ENCODE measurements around the gene SPRR3.

The SPRR3 gene

GRCh38 chr1:152976688-152977087, 24.9 kb upstream of the SPRR3 start:
- Mint-ChIP-seq H3K36me3 (ENCODE audit: low read depth) (no peaks in the 10 kb centered on the region), H3K4me3 (no peak overlapping the region), H3K27me3 (ENCODE audit: low read depth, poor library complexity) (peaks cover 3% of the 10 kb centered on the region), H3K9me3 (peaks cover 21% of the 10 kb centered on the region), H3K4me1 (no peaks in the 10 kb centered on the region), H3K27ac (no peak overlapping the region)
- no peak for TF ChIP-seq CTCF (IDR thresholded peaks at IDR 0.05)
- DNase-seq: no peak

GRCh38 chr1:152977614-152978013, 23.9 kb upstream of the SPRR3 start:
- Mint-ChIP-seq H3K36me3 (ENCODE audit: low read depth) (no peaks in the 10 kb centered on the region), H3K4me3 (no peak overlapping the region), H3K4me1 (peaks cover under 1% of the 10 kb centered on the region), H3K27ac (no peak overlapping the region), H3K9me3 (peaks cover 21% of the 10 kb centered on the region), H3K27me3 (ENCODE audit: low read depth, poor library complexity) (peaks cover 3% of the 10 kb centered on the region)
- DNase-seq: no peak
- TF ChIP-seq CTCF (IDR thresholded peaks at IDR 0.05): no peak

- no peak for TF ChIP-seq CTCF (IDR thresholded peaks at IDR 0.05)
- peaks cover 15% of the 10 kb centered on the region for H3K9me3 Mint-ChIP-seq
- no peak overlapping the region for H3K4me3 Mint-ChIP-seq
- no peak overlapping the region for H3K27ac Mint-ChIP-seq
- no peak for DNase-seq
- H3K36me3 Mint-ChIP-seq (ENCODE audit: low read depth): no peaks in the 10 kb centered on the region
- H3K4me1 Mint-ChIP-seq: peaks cover 5% of the 10 kb centered on the region
- H3K27me3 Mint-ChIP-seq (ENCODE audit: low read depth, poor library complexity): peaks cover 9% of the 10 kb centered on the region
Observed at GRCh38 chr1:152980676-152981075, 20.9 kb upstream of the SPRR3 start.

- Mint-ChIP-seq H3K4me1 (peaks cover 5% of the 10 kb centered on the region), H3K36me3 (ENCODE audit: low read depth) (no peaks in the 10 kb centered on the region), H3K27ac (no peak overlapping the region), H3K27me3 (ENCODE audit: low read depth, poor library complexity) (peaks cover 9% of the 10 kb centered on the region), H3K9me3 (peaks cover 10% of the 10 kb centered on the region), H3K4me3 (no peak overlapping the region)
- DNase-seq: no peak
- TF ChIP-seq CTCF (IDR thresholded peaks at IDR 0.05): no peak
Observed at GRCh38 chr1:152981146-152981871, 20.2 kb upstream of the SPRR3 start.

- peaks cover 9% of the 10 kb centered on the region for H3K27me3 Mint-ChIP-seq (ENCODE audit: low read depth, poor library complexity)
- peaks cover 5% of the 10 kb centered on the region for H3K4me1 Mint-ChIP-seq
- TF ChIP-seq CTCF (IDR thresholded peaks at IDR 0.05): no peak
- H3K27ac Mint-ChIP-seq: no peak overlapping the region
- no peaks in the 10 kb centered on the region for H3K36me3 Mint-ChIP-seq (ENCODE audit: low read depth)
- H3K9me3 Mint-ChIP-seq: peaks cover 14% of the 10 kb centered on the region
- DNase-seq: no peak
- no peak overlapping the region for H3K4me3 Mint-ChIP-seq
Observed at GRCh38 chr1:152982076-152982475, 19.5 kb upstream of the SPRR3 start.

- no peaks in the 10 kb centered on the region for H3K36me3 Mint-ChIP-seq (ENCODE audit: low read depth)
- peaks cover 5% of the 10 kb centered on the region for H3K4me1 Mint-ChIP-seq
- H3K9me3 Mint-ChIP-seq: peaks cover 14% of the 10 kb centered on the region
- H3K27me3 Mint-ChIP-seq (ENCODE audit: low read depth, poor library complexity): peaks cover 9% of the 10 kb centered on the region
- no peak for TF ChIP-seq CTCF (IDR thresholded peaks at IDR 0.05)
- H3K4me3 Mint-ChIP-seq: no peak overlapping the region
- H3K27ac Mint-ChIP-seq: no peak overlapping the region
- DNase-seq: no peak
Observed at GRCh38 chr1:152983234-152983633, 18.3 kb upstream of the SPRR3 start.

All from nephron progenitor cell (in vitro differentiated cells).